Measurements from ENCODE around the gene STC2. TPM values are rescaled to one million over a fixed set of nuclear protein-coding genes. Genes with fewer than 3 reads are reported as not detected.

Gene STC2
- total and polyA plus RNA-seq, 2 experiments from 2014 or later = 27.3 to 132 TPM

DNA sequence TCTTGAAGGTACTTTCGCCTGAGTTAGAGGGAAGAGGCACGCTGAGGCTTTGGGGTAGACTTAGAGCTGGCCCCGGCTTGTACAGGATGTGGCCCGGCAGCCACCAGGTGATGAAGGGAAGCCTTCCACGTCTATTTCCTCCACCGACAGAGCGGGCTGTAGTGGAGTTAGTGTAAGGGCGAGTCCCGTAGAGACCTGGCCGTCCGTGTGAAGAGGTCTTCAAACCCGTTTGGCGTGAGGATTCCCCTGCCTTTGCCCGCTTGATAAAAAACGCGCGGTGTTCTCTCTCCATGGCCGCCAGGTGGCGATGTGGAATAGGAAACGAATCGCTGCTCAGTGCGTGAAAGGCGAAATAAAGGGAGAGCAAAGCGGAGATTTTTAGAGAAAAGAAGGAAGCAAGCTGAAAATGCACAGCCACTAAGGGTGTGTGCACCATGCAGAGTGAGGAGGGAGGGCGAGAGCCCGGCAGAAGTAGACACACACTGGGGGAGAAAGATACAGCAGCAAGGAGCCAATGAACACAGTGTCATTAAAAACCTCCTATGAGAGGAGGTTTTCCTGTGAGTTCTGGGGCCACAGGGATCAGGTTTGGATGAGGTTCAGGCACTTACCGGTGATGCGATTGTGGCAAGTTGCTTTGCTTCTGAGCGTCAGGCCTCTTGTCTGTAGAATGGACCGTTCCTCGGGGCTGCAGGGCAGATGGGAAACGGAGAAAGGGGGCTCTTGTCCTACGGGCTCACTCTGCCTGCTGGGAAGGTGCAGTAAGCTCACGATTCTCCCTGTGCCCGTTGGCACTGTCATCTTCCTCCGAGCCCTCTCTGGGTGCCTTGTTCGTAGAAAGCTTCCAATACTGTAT, 34.2 kb downstream of the STC2 start:
- Histone ChIP-seq H3K36me3 (ENCODE audit: insufficient read depth) (no peaks in the 10 kb centered on the region), H3K4me1 (ENCODE audit: insufficient read depth) (peaks cover 22% of the 10 kb centered on the region), H3F3A (replicated peaks; ENCODE audit: low read depth) (no peaks in the 10 kb centered on the region; the same call in 1 of the 2 replicates), H2AFZ (peak overlapping the region; percentile 86), H3K79me2 (replicated peaks; ENCODE audit: insufficient read depth) (no peaks in the 10 kb centered on the region), H4K20me1 (replicated peaks; ENCODE audit: insufficient read depth) (no peaks in the 10 kb centered on the region), H3K9me2 (ENCODE audit: insufficient read depth) (no peaks in the 10 kb centered on the region), H3K4me3 (peak overlapping the region; percentile 36), H3K27ac (ENCODE audit: low read depth) (no peak overlapping the region), H3K27me3 (ENCODE audit: insufficient read depth) (peaks cover 12% of the 10 kb centered on the region), H3K4me2 (peak overlapping the region; percentile 64)
- DNase-seq (ENCODE audit: low spot score) (peak; percentile 93), ATAC-seq (peak; percentile 71)
- TF ChIP-seq, protein P1, sequence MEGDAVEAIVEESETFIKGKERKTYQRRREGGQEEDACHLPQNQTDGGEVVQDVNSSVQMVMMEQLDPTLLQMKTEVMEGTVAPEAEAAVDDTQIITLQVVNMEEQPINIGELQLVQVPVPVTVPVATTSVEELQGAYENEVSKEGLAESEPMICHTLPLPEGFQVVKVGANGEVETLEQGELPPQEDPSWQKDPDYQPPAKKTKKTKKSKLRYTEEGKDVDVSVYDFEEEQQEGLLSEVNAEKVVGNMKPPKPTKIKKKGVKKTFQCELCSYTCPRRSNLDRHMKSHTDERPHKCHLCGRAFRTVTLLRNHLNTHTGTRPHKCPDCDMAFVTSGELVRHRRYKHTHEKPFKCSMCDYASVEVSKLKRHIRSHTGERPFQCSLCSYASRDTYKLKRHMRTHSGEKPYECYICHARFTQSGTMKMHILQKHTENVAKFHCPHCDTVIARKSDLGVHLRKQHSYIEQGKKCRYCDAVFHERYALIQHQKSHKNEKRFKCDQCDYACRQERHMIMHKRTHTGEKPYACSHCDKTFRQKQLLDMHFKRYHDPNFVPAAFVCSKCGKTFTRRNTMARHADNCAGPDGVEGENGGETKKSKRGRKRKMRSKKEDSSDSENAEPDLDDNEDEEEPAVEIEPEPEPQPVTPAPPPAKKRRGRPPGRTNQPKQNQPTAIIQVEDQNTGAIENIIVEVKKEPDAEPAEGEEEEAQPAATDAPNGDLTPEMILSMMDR (conservative IDR thresholded peaks at IDR 0.05; ENCODE audit: low read depth in 2 of 2) = peak; percentile 97
- TF ChIP-seq CREB1 (CRISPR knock-in tag; IDR thresholded peaks at IDR 0.05; ENCODE audit: low read depth) = no peak
- TF ChIP-seq, protein P2, sequence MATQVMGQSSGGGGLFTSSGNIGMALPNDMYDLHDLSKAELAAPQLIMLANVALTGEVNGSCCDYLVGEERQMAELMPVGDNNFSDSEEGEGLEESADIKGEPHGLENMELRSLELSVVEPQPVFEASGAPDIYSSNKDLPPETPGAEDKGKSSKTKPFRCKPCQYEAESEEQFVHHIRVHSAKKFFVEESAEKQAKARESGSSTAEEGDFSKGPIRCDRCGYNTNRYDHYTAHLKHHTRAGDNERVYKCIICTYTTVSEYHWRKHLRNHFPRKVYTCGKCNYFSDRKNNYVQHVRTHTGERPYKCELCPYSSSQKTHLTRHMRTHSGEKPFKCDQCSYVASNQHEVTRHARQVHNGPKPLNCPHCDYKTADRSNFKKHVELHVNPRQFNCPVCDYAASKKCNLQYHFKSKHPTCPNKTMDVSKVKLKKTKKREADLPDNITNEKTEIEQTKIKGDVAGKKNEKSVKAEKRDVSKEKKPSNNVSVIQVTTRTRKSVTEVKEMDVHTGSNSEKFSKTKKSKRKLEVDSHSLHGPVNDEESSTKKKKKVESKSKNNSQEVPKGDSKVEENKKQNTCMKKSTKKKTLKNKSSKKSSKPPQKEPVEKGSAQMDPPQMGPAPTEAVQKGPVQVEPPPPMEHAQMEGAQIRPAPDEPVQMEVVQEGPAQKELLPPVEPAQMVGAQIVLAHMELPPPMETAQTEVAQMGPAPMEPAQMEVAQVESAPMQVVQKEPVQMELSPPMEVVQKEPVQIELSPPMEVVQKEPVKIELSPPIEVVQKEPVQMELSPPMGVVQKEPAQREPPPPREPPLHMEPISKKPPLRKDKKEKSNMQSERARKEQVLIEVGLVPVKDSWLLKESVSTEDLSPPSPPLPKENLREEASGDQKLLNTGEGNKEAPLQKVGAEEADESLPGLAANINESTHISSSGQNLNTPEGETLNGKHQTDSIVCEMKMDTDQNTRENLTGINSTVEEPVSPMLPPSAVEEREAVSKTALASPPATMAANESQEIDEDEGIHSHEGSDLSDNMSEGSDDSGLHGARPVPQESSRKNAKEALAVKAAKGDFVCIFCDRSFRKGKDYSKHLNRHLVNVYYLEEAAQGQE (IDR thresholded peaks at IDR 0.05; ENCODE audit: unreplicated experiment) = no peak
- H3K36me3 Mint-ChIP-seq (ENCODE audit: low read depth) = peaks cover 7% of the 10 kb centered on the region; the same call in 1 of the 3 replicates
- H3K9me3 Mint-ChIP-seq = peaks cover 12% of the 10 kb centered on the region
- no peak overlapping the region for H3K27ac Mint-ChIP-seq
- H3K27me3 Mint-ChIP-seq (ENCODE audit: insufficient read depth, low read depth, poor library complexity) = peaks cover 24% of the 10 kb centered on the region
- H3K4me1 Mint-ChIP-seq = peaks cover 42% of the 10 kb centered on the region
- H3K4me3 Mint-ChIP-seq = peak overlapping the region; percentile 54

DNA sequence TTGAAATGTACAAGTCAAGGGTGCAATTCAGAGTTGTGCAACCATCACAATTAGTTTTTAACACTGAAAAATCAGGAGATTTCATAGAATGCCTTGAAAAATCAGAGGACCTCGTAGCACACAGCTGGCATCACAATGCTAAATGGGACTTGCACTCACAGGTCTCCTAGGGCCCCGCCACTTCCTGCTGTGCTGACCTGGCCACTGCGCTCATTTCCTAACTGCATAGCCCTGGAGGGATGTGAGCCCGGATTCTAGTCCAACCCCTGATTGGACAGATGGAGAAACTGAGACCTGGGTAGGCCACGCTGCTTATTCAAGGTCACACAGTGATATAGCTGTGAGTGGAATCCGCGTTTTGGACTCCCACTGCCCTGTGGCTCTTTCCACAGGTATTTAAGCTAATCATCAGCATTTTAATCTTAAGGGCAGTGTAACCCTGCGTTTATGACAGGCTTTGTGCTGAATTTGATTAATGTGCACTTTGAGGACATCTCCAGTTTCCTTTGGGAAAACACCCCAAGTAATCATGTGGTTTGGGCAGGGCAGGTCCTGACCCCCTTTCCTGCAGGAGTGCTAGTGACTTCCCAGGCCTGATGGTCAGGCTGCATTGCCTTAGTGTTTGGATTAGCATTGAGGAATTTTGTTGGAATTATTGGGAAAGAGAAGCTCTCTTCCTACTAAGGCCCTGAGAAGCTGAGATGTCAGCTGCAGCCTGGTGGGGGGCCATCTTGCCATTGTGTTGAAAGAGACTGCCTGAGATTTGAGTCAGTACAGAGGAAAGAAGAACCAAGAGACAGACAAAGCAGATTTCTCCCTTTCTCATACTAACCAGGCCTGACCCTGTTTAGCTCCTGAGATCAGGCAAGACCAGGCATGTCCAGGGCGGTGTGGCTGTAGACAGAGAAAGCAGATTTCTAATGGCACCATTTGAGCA, 36.2 kb downstream of the STC2 start:
- no peak overlapping the region for H3K4me3 Mint-ChIP-seq
- Histone ChIP-seq H3K79me2 (replicated peaks; ENCODE audit: insufficient read depth) (no peaks in the 10 kb centered on the region), H2AFZ (no peak overlapping the region), H3K4me3 (no peak overlapping the region), H3K4me1 (ENCODE audit: insufficient read depth) (peaks cover 22% of the 10 kb centered on the region), H3K9me2 (ENCODE audit: insufficient read depth) (no peaks in the 10 kb centered on the region), H3F3A (replicated peaks; ENCODE audit: low read depth) (no peaks in the 10 kb centered on the region; the same call in 1 of the 2 replicates), H3K27me3 (ENCODE audit: insufficient read depth) (peaks cover 12% of the 10 kb centered on the region), H3K36me3 (ENCODE audit: insufficient read depth) (no peaks in the 10 kb centered on the region), H3K27ac (ENCODE audit: low read depth) (peak overlapping the region; percentile 63; the same call in 1 of the 2 replicates), H3K4me2 (0 out of 2 replicates have a peak overlapping the region, but pooled peaks have one; percentile 30), H4K20me1 (replicated peaks; ENCODE audit: insufficient read depth) (no peaks in the 10 kb centered on the region)
- H3K36me3 Mint-ChIP-seq (ENCODE audit: low read depth) = peaks cover 7% of the 10 kb centered on the region; the same call in 1 of the 3 replicates
- peaks cover 25% of the 10 kb centered on the region for H3K27me3 Mint-ChIP-seq (ENCODE audit: insufficient read depth, low read depth, poor library complexity)
- DNase-seq (ENCODE audit: low spot score) (peak; percentile 59), ATAC-seq (peak; percentile 49)
- peaks cover 28% of the 10 kb centered on the region for H3K4me1 Mint-ChIP-seq
- peaks cover 12% of the 10 kb centered on the region for H3K9me3 Mint-ChIP-seq
- H3K27ac Mint-ChIP-seq = peak overlapping the region; percentile 80
- no peak for TF ChIP-seq CREB1 (CRISPR knock-in tag; IDR thresholded peaks at IDR 0.05; ENCODE audit: low read depth)
- TF ChIP-seq, protein P3, sequence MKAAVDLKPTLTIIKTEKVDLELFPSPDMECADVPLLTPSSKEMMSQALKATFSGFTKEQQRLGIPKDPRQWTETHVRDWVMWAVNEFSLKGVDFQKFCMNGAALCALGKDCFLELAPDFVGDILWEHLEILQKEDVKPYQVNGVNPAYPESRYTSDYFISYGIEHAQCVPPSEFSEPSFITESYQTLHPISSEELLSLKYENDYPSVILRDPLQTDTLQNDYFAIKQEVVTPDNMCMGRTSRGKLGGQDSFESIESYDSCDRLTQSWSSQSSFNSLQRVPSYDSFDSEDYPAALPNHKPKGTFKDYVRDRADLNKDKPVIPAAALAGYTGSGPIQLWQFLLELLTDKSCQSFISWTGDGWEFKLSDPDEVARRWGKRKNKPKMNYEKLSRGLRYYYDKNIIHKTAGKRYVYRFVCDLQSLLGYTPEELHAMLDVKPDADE (IDR thresholded peaks at IDR 0.05) = no peak
- TF ChIP-seq, protein P1 (conservative IDR thresholded peaks at IDR 0.05; ENCODE audit: low read depth in 2 of 2) = no peak
- TF ChIP-seq, protein P2 (IDR thresholded peaks at IDR 0.05; ENCODE audit: unreplicated experiment) = no peak

Measured in GM23338 (cell line).